Liver (tissue), 9 donors: ENCODE results near the gene SSBP2. TPM values are rescaled to one million over a fixed set of nuclear protein-coding genes. Genes with fewer than 3 reads are reported as not detected.

Source experiments
- DNase-seq: peaks from one replicate; pipeline ENCODE4 v3.0.0-alpha.2; 2017; ENCODE audit warnings: low spot score
- H3K27ac ChIP-seq, 2 donors: one replicate each; pipeline ENCODE4 v1.7.0; 2013; ENCODE audit warnings: inconsistent platforms in 2 of 2, low read length in 2 of 2, control low read depth in 1 of 2, low read depth in 1 of 2, mild to moderate bottlenecking in 1 of 2
- H3K27me3 ChIP-seq, 4 donors: one replicate each; pipeline versions ENCODE4 v1.6.1 to v1.7.0; 2013; ENCODE audit warnings: low read length in 3 of 4, inconsistent platforms in 1 of 4, mild to moderate bottlenecking in 1 of 4, moderate library complexity in 1 of 4; ENCODE audit not compliant: control insufficient read depth in 4 of 4, insufficient read depth in 4 of 4
- H3K36me3 ChIP-seq, 4 donors: one replicate each; pipeline versions ENCODE4 v1.6.1 to v1.7.0; 2013; ENCODE audit warnings: low read length in 3 of 4, mild to moderate bottlenecking in 3 of 4, low read depth in 1 of 4, moderate library complexity in 1 of 4; ENCODE audit not compliant: control insufficient read depth in 4 of 4, insufficient read depth in 3 of 4
- H3K4me1 ChIP-seq, 4 donors: one replicate each; pipeline versions ENCODE4 v1.6.1 to v1.7.0; 2013; ENCODE audit warnings: low read length in 3 of 4, mild to moderate bottlenecking in 3 of 4, moderate library complexity in 1 of 4; ENCODE audit not compliant: control insufficient read depth in 4 of 4, insufficient read depth in 4 of 4
- H3K4me3 ChIP-seq, 3 donors: one replicate each; pipeline versions ENCODE4 v1.6.1 to v1.7.0; 2013; ENCODE audit warnings: low read length in 3 of 3, control low read depth in 1 of 3, low read depth in 1 of 3, mild to moderate bottlenecking in 1 of 3
- H3K9ac ChIP-seq, 2 donors: one replicate each; pipeline ENCODE4 v1.7.0; 2013; ENCODE audit warnings: low read length in 2 of 2, mild to moderate bottlenecking in 2 of 2, moderate library complexity in 2 of 2, control low read depth in 1 of 2, low read depth in 1 of 2
- H3K9me3 ChIP-seq, 4 donors: one replicate each; pipeline versions ENCODE4 v1.6.1 to v1.7.0; 2013; ENCODE audit warnings: low read length in 3 of 4; ENCODE audit not compliant: control insufficient read depth in 4 of 4
- ATF3 ChIP-seq: IDR thresholded peaks from 2 replicates; pipeline ENCODE4 v1.6.1; 2016; ENCODE audit warnings: antibody characterized with exemption
- CTCF ChIP-seq: fragments of 150-350 bp; IDR thresholded peaks from 2 replicates; pipeline ENCODE4 v1.5.1; 2017; ENCODE audit warnings: improper control_type of control experiment, low read depth, low read length; ENCODE audit not compliant: missing input control
- FOXA2 ChIP-seq: IDR thresholded peaks from 2 replicates; pipeline ENCODE4 v1.6.1; 2016; ENCODE audit warnings: antibody characterized with exemption
- GABPA ChIP-seq, 2 donors: IDR thresholded peaks in 1 of 2; conservative IDR thresholded peaks in 1 of 2; 2 replicates each; pipeline ENCODE4 v1.6.1; 2016; ENCODE audit warnings: antibody characterized with exemption in 2 of 2, mild to moderate bottlenecking in 1 of 2, moderate library complexity in 1 of 2
- HNF4A ChIP-seq, 2 donors: conservative IDR thresholded peaks; 2 replicates each; pipeline ENCODE4 v1.6.1; 2016; ENCODE audit warnings: antibody characterized with exemption in 2 of 2, mild to moderate bottlenecking in 2 of 2
- HNF4G ChIP-seq: IDR thresholded peaks from 2 replicates; pipeline ENCODE4 v1.6.1; 2016; ENCODE audit warnings: antibody characterized with exemption
- JUND ChIP-seq, 2 donors: IDR thresholded peaks; 2 replicates each; pipeline ENCODE4 v1.6.1; 2016; ENCODE audit warnings: antibody characterized with exemption in 2 of 2
- MAX ChIP-seq: IDR thresholded peaks from 2 replicates; pipeline ENCODE4 v1.6.1; 2016; ENCODE audit warnings: antibody characterized with exemption
- NR2F2 ChIP-seq: IDR thresholded peaks from 2 replicates; pipeline ENCODE4 v1.6.1; 2016; ENCODE audit warnings: antibody characterized with exemption
- RAD21 ChIP-seq, 2 donors: IDR thresholded peaks; 2 replicates each; pipeline ENCODE4 v1.6.1; 2016; ENCODE audit warnings: antibody characterized with exemption in 2 of 2, mild to moderate bottlenecking in 2 of 2
- REST ChIP-seq: IDR thresholded peaks from 2 replicates; pipeline ENCODE4 v1.6.1; 2016; ENCODE audit warnings: antibody characterized with exemption, mild to moderate bottlenecking
- RXRA ChIP-seq, 2 donors: IDR thresholded peaks; 2 replicates each; pipeline ENCODE4 v1.6.1; 2017 to 2018; ENCODE audit warnings: antibody characterized with exemption in 2 of 2, mild to moderate bottlenecking in 1 of 2
- SP1 ChIP-seq: IDR thresholded peaks from 2 replicates; pipeline ENCODE4 v1.6.1; 2018; ENCODE audit warnings: antibody characterized with exemption, mild to moderate bottlenecking
- TAF1 ChIP-seq: conservative IDR thresholded peaks from 2 replicates; pipeline ENCODE4 v1.6.1; 2016; ENCODE audit warnings: antibody characterized with exemption, mild to moderate bottlenecking
- ZBTB33 ChIP-seq: IDR thresholded peaks from 2 replicates; pipeline ENCODE4 v1.6.1; 2016; ENCODE audit warnings: antibody characterized with exemption
- WGBS: extraction: QIAGEN DNeasy Blood & Tissue Kit; methylation state at CpG from one replicate; pipeline ENCODE4 v1.1.7; 2013; 5-methylcytosine and 5-hydroxymethylcytosine counted together
- polyA plus RNA-seq, 2 donors: library from polyadenylated mRNA; stranded (reverse) in 1 of 2; unstranded in 1 of 2; fragments of 200-250 nt in 1 of 2; fragments of >200 nt in 1 of 2; fragmentation: Nextera tagmentation in 1 of 2; extraction: Ambion mirVana in 1 of 2; gene quantifications; one replicate each; pipeline versions ENCODE4 v1.2.1 to v1.2.3, GENCODE V29; 2013 to 2015
- total RNA-seq, 2 donors: library from RNA; depleted of rRNA; stranded (reverse); fragments of >200 nt; gene quantifications; one replicate each; pipeline ENCODE4 v1.2.3, GENCODE V29; 2014
- donor health status: healthy.
- donor health status: healthy.
- donor health status: healthy.
- donor health status: healthy.
- donor health status: healthy.

The SSBP2 gene
- total and polyA plus RNA-seq, 4 donors = 2.2 to 10.1 (median 4.1) TPM

GRCh38 chr5:81719743-81720345 lies 31.1 kb downstream of the SSBP2 start:
- Histone ChIP-seq H3K27me3 (no peaks in the 10 kb centered on the region), H3K36me3 (no peaks in the 10 kb centered on the region), H3K9me3 (no peaks in the 10 kb centered on the region), H3K4me1 (peaks cover 0 to 2% (median 0%) of the 10 kb centered on the region in 4 donors), H3K27ac (no peak overlapping the region), H3K9ac (no peak overlapping the region), H3K4me3 (no peak overlapping the region)
- 98% methylated on average over 1 of the region's 1 CpG for WGBS
- no peak for DNase-seq
- TF ChIP-seq HNF4G = no peak
- no peak for TF ChIP-seq GABPA (IDR thresholded peaks at IDR 0.05 in 1 of 2, conservative IDR thresholded peaks at IDR 0.05 in 1 of 2)
- no peak for TF ChIP-seq NR2F2
- TF ChIP-seq RXRA (IDR thresholded peaks at IDR 0.05) = no peak
- no peak for TF ChIP-seq TAF1
- no peak for TF ChIP-seq ZBTB33
- no peak for TF ChIP-seq HNF4A (conservative IDR thresholded peaks at IDR 0.05)
- TF ChIP-seq REST = no peak
- TF ChIP-seq FOXA2 = no peak
- TF ChIP-seq JUND (IDR thresholded peaks at IDR 0.05) = no peak
- no peak for TF ChIP-seq ATF3
- no peak for TF ChIP-seq MAX
- TF ChIP-seq RAD21 (IDR thresholded peaks at IDR 0.05) = no peak
- TF ChIP-seq SP1 = no peak
- no peak for TF ChIP-seq CTCF

- H3K9ac ChIP-seq = no peak overlapping the region
- H3K9me3 ChIP-seq = no peaks in the 10 kb centered on the region
- peak; percentile 83 for TF ChIP-seq NR2F2
- TF ChIP-seq RXRA (IDR thresholded peaks at IDR 0.05) = no peak
- no peaks in the 10 kb centered on the region for H3K36me3 ChIP-seq
- H3K27ac ChIP-seq = no peak overlapping the region
- no peak for DNase-seq
- WGBS = 38% methylated on average over 6 of the region's 6 CpGs
- H3K4me1 ChIP-seq = peaks cover 0 to 2% (median 0%) of the 10 kb centered on the region in 4 donors
- no peaks in the 10 kb centered on the region for H3K27me3 ChIP-seq
- H3K4me3 ChIP-seq = no peak overlapping the region
Measured at GRCh38 chr5:81718300-81718699, 32.6 kb downstream of the SSBP2 start.
